GM18508 (cell line): ENCODE results near the gene GZMM.
"Not testable (repeated sequence)": the region's sequence is repeated elsewhere in the genome, so short reads cannot be mapped to it uniquely, and the experiment has no call there.

Experiments used
- ATAC-seq: cut with Tn5 transposase; IDR thresholded peaks from one replicate; pipeline ENCODE4 v1.9.1; 2021; ENCODE audit warnings: moderate number of reproducible peaks; ENCODE audit not compliant: insufficient read depth, unreplicated experiment

GZMM gene

DNA sequence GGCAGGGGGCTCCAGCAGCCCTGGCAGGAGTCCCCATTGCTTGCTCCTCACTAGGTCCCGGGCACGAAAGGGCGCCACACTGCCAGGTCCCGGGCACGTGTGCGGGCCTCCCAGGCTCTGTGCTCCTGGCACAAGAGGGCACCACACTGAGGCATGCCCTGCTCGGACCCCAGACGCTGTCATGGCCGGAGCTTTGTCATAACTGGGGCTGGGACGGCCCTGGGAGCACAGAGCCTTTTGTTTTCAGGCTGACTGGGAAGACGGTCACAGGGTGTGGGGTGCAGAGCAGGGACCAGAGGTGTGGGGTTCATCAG lies 35.9 kb downstream of the GZMM start:
- ATAC-seq = no peak

DNA sequence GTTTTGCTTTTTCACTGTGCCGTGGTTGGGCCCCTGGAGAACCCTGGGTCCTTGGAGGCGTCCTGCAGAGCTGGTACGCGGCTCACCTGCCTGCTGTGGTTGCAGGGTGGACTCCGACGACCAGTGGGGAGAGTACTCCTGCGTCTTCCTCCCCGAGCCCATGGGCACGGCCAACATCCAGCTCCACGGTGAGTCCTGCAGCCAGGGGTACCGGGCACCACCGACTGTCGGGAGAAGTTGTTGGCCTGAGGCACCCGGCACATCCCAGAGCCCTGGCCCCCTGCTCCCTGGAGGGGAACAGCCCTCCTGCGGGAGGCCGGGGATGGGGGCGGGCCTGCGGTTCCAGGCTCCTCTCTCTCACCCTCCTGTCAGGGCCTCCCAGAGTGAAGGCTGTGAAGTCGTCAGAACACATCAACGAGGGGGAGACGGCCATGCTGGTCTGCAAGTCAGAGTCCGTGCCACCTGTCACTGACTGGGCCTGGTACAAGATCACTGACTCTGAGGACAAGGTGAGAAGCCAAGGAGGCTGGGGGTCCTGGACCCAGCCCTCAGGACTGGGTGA lies 36.5 kb downstream of the GZMM start:
- ATAC-seq = no peak

- no peak for ATAC-seq
Measured at GRCh38 chr19:581399-582111, 37.7 kb downstream of the GZMM start.

GRCh38 chr19:582497-583197 lies 38.8 kb downstream of the GZMM start:
- ATAC-seq = no peak

GRCh38 chr19:583198-583967 lies 39.5 kb downstream of the GZMM start:
- no peak for ATAC-seq

- no peak for ATAC-seq
Measured at GRCh38 chr19:583968-584239, 40.1 kb downstream of the GZMM start.

DNA sequence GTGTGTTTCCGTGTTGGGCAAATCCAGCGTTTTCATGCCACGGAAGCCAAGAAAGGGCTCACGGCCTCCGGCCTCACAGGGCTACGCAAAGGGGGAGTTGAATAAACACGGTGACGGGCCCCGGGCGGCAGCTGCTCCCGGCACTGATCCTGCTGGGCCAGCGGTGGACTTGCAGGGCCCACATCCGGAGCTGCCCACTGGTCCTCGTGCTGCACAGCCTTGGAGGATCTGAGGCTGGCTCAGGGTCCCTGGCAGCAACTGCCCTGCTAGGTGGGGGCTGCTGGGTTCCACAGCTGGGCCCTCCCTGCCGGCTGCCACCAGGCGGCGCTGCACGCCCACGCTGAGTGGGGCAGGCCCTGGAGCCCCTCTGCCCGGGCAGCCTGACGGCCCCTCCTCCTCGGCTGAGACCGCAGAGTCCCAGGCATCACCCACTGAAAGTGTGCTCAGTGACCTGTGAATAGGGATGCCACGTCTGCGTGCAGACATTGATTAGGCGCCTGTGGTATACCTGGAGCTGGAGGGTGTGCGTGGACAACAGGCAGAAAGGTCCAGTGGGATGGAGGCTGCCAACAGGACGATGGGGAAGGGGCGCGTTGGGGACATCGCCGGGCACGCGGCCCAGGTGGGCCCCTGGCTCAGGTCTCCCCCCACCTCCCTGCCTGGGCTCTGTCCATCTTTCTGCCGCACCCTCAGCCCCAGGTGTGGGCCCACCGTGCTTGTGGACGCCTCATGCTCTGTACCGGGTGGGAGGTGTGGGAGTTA lies 40.6 kb downstream of the GZMM start:
- ATAC-seq = no peak

- ATAC-seq = not testable (repeated sequence)
Measured at GRCh38 chr19:585146-585545, 41.3 kb downstream of the GZMM start.

- no peak for ATAC-seq
Measured at GRCh38 chr19:585551-586110, 41.8 kb downstream of the GZMM start.

- no peak for ATAC-seq
Measured at GRCh38 chr19:588093-588740, 44.4 kb downstream of the GZMM start.

GRCh38 chr19:588741-589692 lies 45.2 kb downstream of the GZMM start:
- ATAC-seq = no peak

- ATAC-seq = no peak
Measured at GRCh38 chr19:589693-590395, 46.0 kb downstream of the GZMM start, which contains the start of gene HCN2. TSS of gene HCN2 (plus strand) at chr19:589881. CDS start at chr19:589946, 65 bp downstream.

DNA sequence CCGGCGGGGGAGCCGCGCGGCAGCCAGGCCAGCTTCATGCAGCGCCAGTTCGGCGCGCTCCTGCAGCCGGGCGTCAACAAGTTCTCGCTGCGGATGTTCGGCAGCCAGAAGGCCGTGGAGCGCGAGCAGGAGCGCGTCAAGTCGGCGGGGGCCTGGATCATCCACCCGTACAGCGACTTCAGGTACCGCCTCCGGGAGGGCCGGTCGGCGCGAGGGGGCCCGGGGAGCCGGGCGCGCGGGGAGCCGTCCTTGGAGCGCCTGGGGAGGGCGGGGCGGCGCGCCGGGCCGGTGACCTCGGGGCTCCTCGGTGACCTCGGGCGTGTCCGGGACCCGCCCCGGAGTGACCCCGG lies 46.5 kb downstream of the GZMM start:
- no peak for ATAC-seq

- no peak for ATAC-seq
Measured at GRCh38 chr19:590750-591098, 46.9 kb downstream of the GZMM start.

- ATAC-seq = no peak
Measured at GRCh38 chr19:591099-591958, 47.5 kb downstream of the GZMM start.

- ATAC-seq = no peak
Measured at GRCh38 chr19:592101-592500, 48.2 kb downstream of the GZMM start.

- ATAC-seq = no peak
Measured at GRCh38 chr19:593055-593454, 49.2 kb downstream of the GZMM start.
